Measurements from ENCODE around the gene SLC4A2.
A peak's percentile ranks its signal among the peaks of the same experiment; 100 is the strongest.

SLC4A2 gene

GRCh38 chr7:151116603-151117440 lies 57.4 kb downstream of the SLC4A2 start:
- DNase-seq (ENCODE audit: low spot score), result no peak

DNA sequence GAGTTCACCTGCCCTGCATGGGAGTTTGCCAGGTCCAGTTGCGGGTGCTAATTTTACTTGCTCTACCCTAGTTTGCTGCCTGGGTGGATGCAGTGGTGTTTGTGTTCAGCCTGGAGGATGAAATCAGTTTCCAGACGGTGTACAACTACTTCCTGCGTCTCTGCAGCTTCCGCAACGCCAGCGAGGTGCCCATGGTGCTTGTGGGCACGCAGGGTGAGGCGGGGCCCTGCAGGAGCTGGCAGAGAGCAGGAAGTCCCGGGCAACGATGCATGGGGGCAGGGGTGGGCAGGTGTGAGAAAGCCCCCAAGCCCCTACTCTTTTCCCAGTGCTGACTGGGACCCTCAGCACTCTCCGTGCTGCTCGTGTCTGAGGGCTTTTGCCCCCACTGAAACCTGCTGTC lies 58.2 kb downstream of the SLC4A2 start:
- no peak for DNase-seq (ENCODE audit: low spot score)

DNA sequence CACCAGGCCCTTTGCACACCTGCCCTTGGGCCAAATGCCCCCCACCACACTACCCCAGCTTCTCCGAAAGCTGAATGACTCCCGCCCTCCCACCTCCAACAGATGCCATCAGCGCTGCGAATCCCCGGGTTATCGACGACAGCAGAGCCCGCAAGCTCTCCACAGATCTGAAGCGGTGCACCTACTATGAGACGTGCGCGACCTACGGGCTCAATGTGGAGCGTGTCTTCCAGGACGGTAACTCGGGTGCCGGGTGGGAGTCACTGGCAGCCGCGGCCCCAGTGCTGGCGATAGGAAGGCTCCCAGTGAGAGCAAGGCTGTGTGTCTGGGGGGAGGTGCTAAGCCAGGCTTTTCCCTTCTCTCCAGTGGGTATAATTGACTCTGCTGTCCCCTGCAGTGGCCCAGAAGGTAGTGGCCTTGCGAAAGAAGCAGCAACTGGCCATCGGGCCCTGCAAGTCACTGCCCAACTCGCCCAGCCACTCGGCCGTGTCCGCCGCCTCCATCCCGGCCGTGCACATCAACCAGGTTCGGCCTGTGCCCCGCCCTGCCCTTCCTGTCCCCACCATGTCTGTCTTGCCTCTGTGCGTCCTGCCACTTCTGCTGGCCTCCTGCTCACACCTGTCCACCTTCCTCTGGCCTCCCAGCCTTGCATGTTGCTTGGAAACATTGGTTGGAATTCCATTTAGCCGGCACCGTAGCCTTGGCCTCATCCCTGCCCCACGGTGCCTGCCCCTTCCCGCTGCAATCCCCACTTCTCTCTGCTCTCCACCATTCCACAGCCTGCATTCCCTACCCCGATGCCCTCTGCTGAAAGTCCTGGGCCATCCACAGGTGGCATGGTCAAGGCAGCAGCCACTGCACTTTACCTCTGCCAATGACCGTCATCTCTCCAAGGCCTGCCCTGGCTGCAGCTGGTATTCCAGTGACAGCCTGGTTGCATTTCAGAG lies 59.0 kb downstream of the SLC4A2 start:
- no peak for DNase-seq (ENCODE audit: low spot score)

DNA sequence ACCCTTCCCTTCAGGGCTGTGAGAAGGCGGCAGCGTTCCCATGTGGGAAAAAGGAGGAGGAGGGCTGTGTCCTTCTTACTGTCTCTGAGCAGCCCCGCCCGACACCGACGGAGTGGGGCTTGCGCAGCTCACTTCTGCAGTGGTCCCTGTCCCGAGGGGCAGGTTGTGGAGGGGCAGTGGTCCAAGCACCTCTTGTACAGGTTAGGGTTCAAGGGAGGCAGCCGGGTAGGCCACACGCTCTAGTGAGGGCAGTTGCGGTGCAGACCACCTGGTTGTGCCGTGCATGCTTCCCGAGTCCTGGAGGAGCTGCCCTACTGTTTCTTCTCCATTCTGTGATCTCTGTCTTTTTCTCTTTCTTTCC lies 59.6 kb downstream of the SLC4A2 start:
- no peak for DNase-seq (ENCODE audit: low spot score)

GRCh38 chr7:151119902-151120301 lies 60.5 kb downstream of the SLC4A2 start:
- no peak for DNase-seq (ENCODE audit: low spot score)

DNA sequence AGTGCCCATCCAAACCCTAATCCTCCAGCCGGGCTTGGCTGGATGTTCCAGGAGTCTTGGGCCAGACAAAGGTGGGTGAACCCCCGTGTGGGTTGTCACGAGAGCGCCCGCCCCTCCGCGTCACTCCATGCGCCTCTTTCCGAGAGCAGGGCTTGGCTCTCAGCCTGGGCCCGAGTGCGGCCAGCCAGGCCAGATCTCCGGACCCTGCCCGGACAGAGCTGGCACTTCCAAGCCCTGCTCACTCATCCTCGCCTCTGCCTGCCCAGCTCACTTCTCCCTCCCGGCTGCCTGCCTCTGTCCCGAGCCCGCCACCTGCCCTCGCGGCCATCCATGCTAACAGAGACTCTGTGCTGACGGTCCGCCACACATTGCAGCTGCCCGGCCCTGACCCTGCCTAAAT lies 61.5 kb downstream of the SLC4A2 start:
- DNase-seq (ENCODE audit: low spot score), result no peak

DNA sequence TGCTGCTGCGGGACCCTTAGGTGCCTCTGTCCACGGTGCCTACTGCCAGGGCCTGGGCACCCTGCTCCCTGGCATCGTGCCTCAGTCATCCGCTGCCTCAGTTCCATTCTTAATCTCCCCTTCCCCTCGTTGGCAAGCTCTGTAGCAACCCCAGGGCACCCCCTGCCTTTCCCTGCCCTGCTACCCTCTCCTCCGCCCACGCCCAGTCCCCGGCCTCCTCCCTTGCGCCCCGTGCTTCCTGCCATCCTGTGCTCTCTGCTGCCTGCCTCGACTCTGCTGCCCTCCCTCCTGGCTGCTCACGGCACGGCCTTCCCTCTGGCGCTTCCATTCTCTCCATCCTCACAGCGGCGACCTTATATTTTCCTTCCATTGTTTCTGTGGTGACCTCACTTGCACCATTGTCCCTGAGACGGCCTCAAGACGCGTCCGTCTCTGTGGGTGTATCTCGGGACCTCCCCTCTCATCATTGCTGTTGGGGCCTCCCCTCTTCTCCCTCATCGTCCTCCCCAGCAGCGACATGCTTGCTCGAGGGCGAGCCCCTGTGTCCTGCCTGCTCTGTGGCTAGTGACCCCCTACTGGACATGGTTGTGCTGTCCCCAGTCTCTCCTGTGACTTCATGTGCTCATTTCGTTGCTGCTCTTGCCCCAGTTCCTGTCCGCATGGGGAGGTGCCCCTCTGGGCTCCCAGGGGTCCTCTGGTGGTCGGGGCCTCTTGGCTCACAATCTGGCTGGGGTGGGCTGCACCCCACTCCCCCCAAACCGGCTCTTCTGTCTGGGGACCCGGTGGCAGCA lies 62.2 kb downstream of the SLC4A2 start:
- no peak for DNase-seq (ENCODE audit: low spot score)

DNA sequence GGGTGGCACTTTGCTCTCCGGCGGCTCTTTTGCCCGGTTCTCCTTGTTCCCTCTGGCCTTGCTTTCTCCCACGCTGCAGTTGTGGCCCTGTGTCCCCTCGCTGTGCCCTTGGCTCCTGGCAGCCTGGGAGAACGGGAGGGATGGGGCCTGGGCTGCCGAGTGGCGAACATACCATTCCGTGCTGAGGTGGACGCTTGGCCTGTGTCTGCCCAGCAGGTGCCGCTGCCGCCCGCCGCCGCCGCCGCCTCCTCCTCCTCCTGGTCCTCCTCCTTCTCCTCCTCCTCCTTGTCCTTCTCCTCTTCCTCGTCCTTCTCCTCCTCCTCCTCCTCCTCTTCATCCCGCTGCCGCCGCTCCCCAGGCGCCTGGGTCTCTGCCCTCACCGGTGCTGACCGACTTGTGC lies 62.9 kb downstream of the SLC4A2 start:
- no peak for DNase-seq (ENCODE audit: low spot score)

DNA sequence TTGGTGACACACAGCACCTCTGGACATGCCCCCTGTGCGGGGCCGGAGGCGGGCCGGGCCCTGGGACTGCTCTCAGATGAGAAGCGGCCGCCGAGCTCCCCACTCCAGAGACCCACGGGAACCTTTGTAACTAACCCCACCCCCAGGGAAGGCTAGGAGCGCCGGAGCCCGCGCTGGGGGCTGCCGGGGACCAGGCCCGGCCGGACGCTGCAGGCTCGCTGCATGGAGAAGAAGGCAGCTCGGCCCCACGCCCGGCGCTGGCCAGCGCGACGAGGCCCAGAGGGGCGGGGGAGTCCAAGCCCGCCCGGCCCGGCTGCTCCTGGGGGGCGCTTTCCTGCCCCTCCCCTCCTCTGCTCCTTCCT lies 63.4 kb downstream of the SLC4A2 start:
- no peak for DNase-seq (ENCODE audit: low spot score)

DNA sequence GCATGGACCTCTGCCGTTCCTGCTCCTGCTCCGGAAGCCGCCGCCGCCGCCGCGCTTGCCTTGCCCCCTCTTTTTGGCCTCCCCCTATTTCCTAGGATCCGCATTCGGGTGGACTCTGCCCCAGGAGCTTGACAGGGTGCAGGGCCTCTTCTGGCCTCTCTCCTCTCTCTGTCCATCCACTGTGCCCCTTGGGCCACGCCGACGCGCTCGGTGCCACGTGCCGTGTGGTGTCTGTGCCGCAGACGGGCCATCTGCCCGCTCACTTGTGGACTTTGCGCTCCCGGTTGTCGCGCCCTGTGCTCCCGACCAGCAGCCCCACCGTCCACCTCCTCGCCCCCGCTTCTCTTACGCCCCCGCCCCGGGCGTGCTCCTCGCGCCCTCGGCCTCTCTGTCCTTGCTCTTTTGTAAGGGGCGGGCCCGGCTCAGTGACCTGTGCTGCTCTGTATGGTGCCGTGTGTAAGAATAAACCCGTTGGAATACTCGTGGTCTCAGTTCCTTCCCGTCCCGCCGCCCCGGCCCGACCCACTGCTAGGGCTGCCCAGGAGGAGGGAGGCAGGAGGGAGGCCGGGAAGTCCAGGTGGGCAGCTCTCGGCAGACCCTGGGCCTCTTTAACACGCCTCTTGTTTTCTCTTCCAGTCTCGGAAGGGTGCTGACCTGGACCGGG lies 63.9 kb downstream of the SLC4A2 start:
- no peak for DNase-seq (ENCODE audit: low spot score)

- DNase-seq (ENCODE audit: low spot score), result peak; percentile 84
Measured at GRCh38 chr7:151123822-151124464, 64.6 kb downstream of the SLC4A2 start.

DNA sequence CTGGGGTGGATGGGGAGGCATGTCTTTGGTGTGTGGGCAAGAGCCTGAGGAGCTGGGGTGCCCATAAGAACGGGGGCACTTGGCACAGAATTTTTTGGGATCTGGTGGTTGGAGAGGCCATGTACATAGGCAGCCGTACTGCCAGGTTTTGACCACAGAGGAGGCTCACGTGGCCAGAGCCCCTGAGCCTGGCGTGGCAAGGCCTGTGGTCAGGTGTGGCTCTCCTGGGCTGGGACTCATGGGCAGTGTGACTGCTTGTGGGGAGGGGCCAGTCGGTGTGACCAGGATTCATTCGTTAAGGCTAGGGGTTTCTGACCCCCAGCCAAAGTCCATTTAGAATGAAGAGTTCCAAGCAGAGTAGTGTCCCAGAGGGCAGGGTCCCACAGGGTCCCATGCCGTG lies 65.1 kb downstream of the SLC4A2 start:
- no peak for DNase-seq (ENCODE audit: low spot score)

GRCh38 chr7:151124899-151125399 lies 65.6 kb downstream of the SLC4A2 start:
- DNase-seq (ENCODE audit: low spot score), result no peak

DNA sequence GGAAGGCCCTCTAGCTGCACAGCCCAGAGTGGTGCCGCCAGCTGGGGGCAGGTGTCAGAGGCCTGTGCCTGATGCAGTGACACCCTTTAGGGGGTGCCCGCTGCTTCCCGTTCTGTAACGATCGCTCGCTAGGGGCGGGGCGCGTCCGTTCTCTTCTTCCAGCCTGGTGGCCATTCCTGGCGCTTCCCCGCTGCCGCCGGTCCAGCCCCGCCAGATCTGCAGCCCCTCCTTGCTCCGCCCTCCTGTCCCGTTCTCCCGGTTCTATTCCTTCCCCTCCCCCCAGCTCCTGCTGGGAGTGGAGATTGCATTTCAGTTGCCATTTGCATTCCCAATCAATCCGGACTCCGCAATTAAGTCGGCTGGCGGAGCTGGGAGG lies 66.1 kb downstream of the SLC4A2 start:
- no peak for DNase-seq (ENCODE audit: low spot score)

- no peak for DNase-seq (ENCODE audit: low spot score)
Measured at GRCh38 chr7:151125846-151126481, 66.6 kb downstream of the SLC4A2 start.
